GM19324 (cell line): ENCODE results near the gene FSTL4.

Experiments used
- ATAC-seq: cut with Tn5 transposase; IDR thresholded peaks from one replicate; pipeline ENCODE4 v1.9.1; 2021; ENCODE audit warnings: mild to moderate bottlenecking, moderate library complexity; ENCODE audit not compliant: unreplicated experiment, low FRiP score

FSTL4 gene

GRCh38 chr5:133240425-133241091 lies 371.8 kb downstream of the FSTL4 start:
- no peak for ATAC-seq

GRCh38 chr5:133238426-133239205 lies 373.7 kb downstream of the FSTL4 start:
- no peak for ATAC-seq

GRCh38 chr5:133236976-133237375 lies 375.4 kb downstream of the FSTL4 start:
- ATAC-seq = no peak

- ATAC-seq = no peak
Measured at GRCh38 chr5:133236541-133236951, 375.8 kb downstream of the FSTL4 start.

GRCh38 chr5:133235696-133236426 lies 376.5 kb downstream of the FSTL4 start:
- no peak for ATAC-seq

GRCh38 chr5:133234911-133235310 lies 377.4 kb downstream of the FSTL4 start:
- no peak for ATAC-seq

GRCh38 chr5:133234273-133234672 lies 378.1 kb downstream of the FSTL4 start:
- no peak for ATAC-seq

- no peak for ATAC-seq
Measured at GRCh38 chr5:133233616-133234015, 378.7 kb downstream of the FSTL4 start.

GRCh38 chr5:133232911-133233310 lies 379.4 kb downstream of the FSTL4 start:
- ATAC-seq = no peak

GRCh38 chr5:133232435-133232834 lies 379.9 kb downstream of the FSTL4 start:
- no peak for ATAC-seq

GRCh38 chr5:133232011-133232410 lies 380.3 kb downstream of the FSTL4 start:
- no peak for ATAC-seq

- ATAC-seq = no peak
Measured at GRCh38 chr5:133230823-133231578, 381.3 kb downstream of the FSTL4 start.

- no peak for ATAC-seq
Measured at GRCh38 chr5:133229931-133230664, 382.2 kb downstream of the FSTL4 start.

GRCh38 chr5:133228316-133228715 lies 384.0 kb downstream of the FSTL4 start:
- no peak for ATAC-seq

- no peak for ATAC-seq
Measured at GRCh38 chr5:133227897-133228296, 384.4 kb downstream of the FSTL4 start.

GRCh38 chr5:133227082-133227481 lies 385.3 kb downstream of the FSTL4 start:
- ATAC-seq = no peak

GRCh38 chr5:133226186-133226585 lies 386.2 kb downstream of the FSTL4 start:
- no peak for ATAC-seq

- no peak for ATAC-seq
Measured at GRCh38 chr5:133225671-133226152, 386.6 kb downstream of the FSTL4 start.

GRCh38 chr5:133222979-133223378 lies 389.4 kb downstream of the FSTL4 start:
- no peak for ATAC-seq

- no peak for ATAC-seq
Measured at GRCh38 chr5:133222521-133222920, 389.8 kb downstream of the FSTL4 start.
